SJSA1 (cell line): ENCODE data around the gene TTC17. TPM values are rescaled to one million over a fixed set of nuclear protein-coding genes. Genes with fewer than 3 reads are reported as not detected.
"Not testable (repeated sequence)": the region's sequence is repeated elsewhere in the genome, so short reads cannot be mapped to it uniquely, and the experiment has no call there.

Experiments
- DNase-seq, 2 experiments: peaks; one replicate each; pipeline ENCODE4 v3.0.0-alpha.2; 2015 to 2020; ENCODE audit warnings: low spot score in 2 of 2, low read depth in 1 of 2
- H3K27ac ChIP-seq: fragments of 250-450 bp; sonication (Bioruptor Pico); 2 replicates; pipeline ENCODE4 v1.5.1; 2020; ENCODE audit warnings: mild to moderate bottlenecking, moderate library complexity
- H3K27me3 ChIP-seq: fragments of 250-450 bp; sonication (Bioruptor Pico); replicated peaks from 2 replicates; pipeline ENCODE4 v1.5.1; 2020; ENCODE audit warnings: mild to moderate bottlenecking, moderate library complexity
- H3K36me3 ChIP-seq: fragments of 250-450 bp; sonication (Bioruptor Pico); 2 replicates; pipeline ENCODE4 v1.5.1; 2020; ENCODE audit warnings: mild to moderate bottlenecking
- H3K4me1 ChIP-seq: fragments of 250-450 bp; sonication (Bioruptor Pico); replicated peaks from 2 replicates; pipeline ENCODE4 v1.6.1; 2021; ENCODE audit warnings: mild to moderate bottlenecking
- H3K4me3 ChIP-seq: fragments of 250-450 bp; sonication (Bioruptor Pico); 2 replicates; pipeline ENCODE4 v1.5.1; 2020; ENCODE audit warnings: mild to moderate bottlenecking
- H3K9me3 ChIP-seq: fragments of 250-450 bp; sonication (Bioruptor Pico); replicated peaks from 2 replicates; pipeline ENCODE4 v1.5.1; 2020; ENCODE audit warnings: mild to moderate bottlenecking
- total RNA-seq: library from RNA; depleted of rRNA; stranded (reverse); fragments of >200 nt; shearing (Covaris generic); gene quantifications from 2 replicates; pipeline ENCODE4 v1.2.3, GENCODE V29; 2014

The TTC17 gene
- total RNA-seq, 1 experiment from 2014 or later, result 98.5 TPM

GRCh38 chr11:43443811-43444210, 85.1 kb downstream of the TTC17 start:
- Histone ChIP-seq H3K4me1 (no peaks in the 10 kb centered on the region), H3K27me3 (no peaks in the 10 kb centered on the region), H3K4me3 (no peak overlapping the region), H3K9me3 (no peaks in the 10 kb centered on the region), H3K36me3 (peaks cover 86% of the 10 kb centered on the region), H3K27ac (no peak overlapping the region)
- DNase-seq, result no peak

GRCh38 chr11:43447151-43447550, 88.4 kb downstream of the TTC17 start:
- Histone ChIP-seq H3K9me3 (no peaks in the 10 kb centered on the region), H3K4me3 (no peak overlapping the region), H3K27me3 (no peaks in the 10 kb centered on the region), H3K4me1 (no peaks in the 10 kb centered on the region), H3K36me3 (peaks cover 92% of the 10 kb centered on the region), H3K27ac (no peak overlapping the region)
- DNase-seq, result no peak

- H3K9me3 ChIP-seq, result no peaks in the 10 kb centered on the region
- no peaks in the 10 kb centered on the region for H3K27me3 ChIP-seq
- no peak overlapping the region for H3K27ac ChIP-seq
- no peak overlapping the region for H3K4me3 ChIP-seq
- no peaks in the 10 kb centered on the region for H3K4me1 ChIP-seq
- DNase-seq, result no peak
- peaks cover 67% of the 10 kb centered on the region for H3K36me3 ChIP-seq
Measured at GRCh38 chr11:43458486-43458885, 99.8 kb downstream of the TTC17 start.

GRCh38 chr11:43459246-43459645, 100.5 kb downstream of the TTC17 start:
- peaks cover 65% of the 10 kb centered on the region for H3K36me3 ChIP-seq
- H3K4me3 ChIP-seq, result no peak overlapping the region

GRCh38 chr11:43462359-43462758, 103.6 kb downstream of the TTC17 start:
- no peaks in the 10 kb centered on the region for H3K4me1 ChIP-seq
- no peak for DNase-seq
- H3K36me3 ChIP-seq, result peaks cover 79% of the 10 kb centered on the region
- no peak overlapping the region for H3K4me3 ChIP-seq
- H3K9me3 ChIP-seq, result no peaks in the 10 kb centered on the region
- no peak overlapping the region for H3K27ac ChIP-seq
- no peaks in the 10 kb centered on the region for H3K27me3 ChIP-seq

More at GRCh38 chr11:43459246-43459645, 100.5 kb downstream of the TTC17 start:
- Histone ChIP-seq H3K27me3 (no peaks in the 10 kb centered on the region), H3K27ac (no peak overlapping the region), H3K4me1 (no peaks in the 10 kb centered on the region), H3K9me3 (no peaks in the 10 kb centered on the region)
- no peak for DNase-seq

- no peak overlapping the region for H3K4me3 ChIP-seq
- no peaks in the 10 kb centered on the region for H3K27me3 ChIP-seq
- no peak for DNase-seq
- no peaks in the 10 kb centered on the region for H3K4me1 ChIP-seq
- no peaks in the 10 kb centered on the region for H3K9me3 ChIP-seq
- H3K27ac ChIP-seq, result no peak overlapping the region
- H3K36me3 ChIP-seq, result peaks cover 46% of the 10 kb centered on the region
Measured at GRCh38 chr11:43467958-43468357, 109.2 kb downstream of the TTC17 start.

GRCh38 chr11:43477491-43477890, 118.8 kb downstream of the TTC17 start:
- H3K4me3 ChIP-seq, DNase-seq, H3K9me3 ChIP-seq, H3K4me1 ChIP-seq, H3K27me3 ChIP-seq, H3K27ac ChIP-seq: not testable (repeated sequence)
- H3K36me3 ChIP-seq, result peaks cover 11% of the 10 kb centered on the region

- DNase-seq, result no peak
- H3K27me3 ChIP-seq, result no peaks in the 10 kb centered on the region
- H3K4me1 ChIP-seq, result no peaks in the 10 kb centered on the region
- no peak overlapping the region for H3K27ac ChIP-seq
- no peaks in the 10 kb centered on the region for H3K9me3 ChIP-seq
- no peak overlapping the region for H3K4me3 ChIP-seq
- H3K36me3 ChIP-seq, result peaks cover 15% of the 10 kb centered on the region
Measured at GRCh38 chr11:43486141-43486540, 127.4 kb downstream of the TTC17 start.

GRCh38 chr11:43489869-43490465, 131.2 kb downstream of the TTC17 start:
- H3K27ac ChIP-seq, result no peak overlapping the region
- no peaks in the 10 kb centered on the region for H3K4me1 ChIP-seq
- no peak overlapping the region for H3K4me3 ChIP-seq
- no peak for DNase-seq
- H3K27me3 ChIP-seq, result no peaks in the 10 kb centered on the region
- H3K36me3 ChIP-seq, result peaks cover 47% of the 10 kb centered on the region
- H3K9me3 ChIP-seq, result no peaks in the 10 kb centered on the region

- Histone ChIP-seq H3K27ac (no peak overlapping the region), H3K4me1 (no peaks in the 10 kb centered on the region), H3K27me3 (no peaks in the 10 kb centered on the region), H3K9me3 (no peaks in the 10 kb centered on the region), H3K4me3 (no peak overlapping the region), H3K36me3 (peaks cover 50% of the 10 kb centered on the region)
- DNase-seq, result no peak
Measured at GRCh38 chr11:43492701-43493100, 134.0 kb downstream of the TTC17 start.

- Histone ChIP-seq H3K9me3 (no peaks in the 10 kb centered on the region), H3K4me1 (no peaks in the 10 kb centered on the region), H3K27me3 (no peaks in the 10 kb centered on the region), H3K36me3 (peaks cover 48% of the 10 kb centered on the region), H3K27ac (no peak overlapping the region), H3K4me3 (no peak overlapping the region)
- DNase-seq, result no peak
Measured at GRCh38 chr11:43493431-43493830, 134.7 kb downstream of the TTC17 start.

GRCh38 chr11:43497144-43497543, 138.4 kb downstream of the TTC17 start:
- no peak for DNase-seq
- peaks cover 26% of the 10 kb centered on the region for H3K36me3 ChIP-seq
- no peaks in the 10 kb centered on the region for H3K9me3 ChIP-seq
- H3K4me1 ChIP-seq, result no peaks in the 10 kb centered on the region
- H3K27me3 ChIP-seq, result peaks cover 6% of the 10 kb centered on the region; the same call in 1 of the 2 replicates
- H3K4me3 ChIP-seq, result no peak overlapping the region
- H3K27ac ChIP-seq, result no peak overlapping the region

- H3K36me3 ChIP-seq, result peaks cover 14% of the 10 kb centered on the region
- H3K4me3 ChIP-seq, result no peak overlapping the region
- peaks cover 6% of the 10 kb centered on the region; the same call in 1 of the 2 replicates for H3K27me3 ChIP-seq
- DNase-seq, result no peak
- no peak overlapping the region for H3K27ac ChIP-seq
- no peaks in the 10 kb centered on the region for H3K4me1 ChIP-seq
- H3K9me3 ChIP-seq, result no peaks in the 10 kb centered on the region
Measured at GRCh38 chr11:43498561-43498960, 139.8 kb downstream of the TTC17 start.

GRCh38 chr11:43503417-43503816, 144.7 kb downstream of the TTC17 start:
- Histone ChIP-seq H3K4me3 (no peak overlapping the region), H3K36me3 (no peaks in the 10 kb centered on the region), H3K27ac (no peak overlapping the region), H3K4me1 (peaks cover 9% of the 10 kb centered on the region), H3K9me3 (no peaks in the 10 kb centered on the region), H3K27me3 (peaks cover 6% of the 10 kb centered on the region; the same call in 1 of the 2 replicates)
- peak in 1 of 2 experiments; percentile 33 for DNase-seq
